GM12873 (cell line): ENCODE measurements around the gene HMCN2.
A peak's percentile ranks its signal among the peaks of the same experiment; 100 is the strongest.

Source experiments
- TF ChIP-seq, protein P1 (sequence below): IDR thresholded peaks from 2 replicates; pipeline ENCODE4 v1.5.1; 2012; ENCODE audit warnings: low read depth, mild to moderate bottlenecking, moderate library complexity, low read length, control low read depth; ENCODE audit not compliant: insufficient read depth; ENCODE audit errors: missing control alignments

HMCN2 gene

DNA sequence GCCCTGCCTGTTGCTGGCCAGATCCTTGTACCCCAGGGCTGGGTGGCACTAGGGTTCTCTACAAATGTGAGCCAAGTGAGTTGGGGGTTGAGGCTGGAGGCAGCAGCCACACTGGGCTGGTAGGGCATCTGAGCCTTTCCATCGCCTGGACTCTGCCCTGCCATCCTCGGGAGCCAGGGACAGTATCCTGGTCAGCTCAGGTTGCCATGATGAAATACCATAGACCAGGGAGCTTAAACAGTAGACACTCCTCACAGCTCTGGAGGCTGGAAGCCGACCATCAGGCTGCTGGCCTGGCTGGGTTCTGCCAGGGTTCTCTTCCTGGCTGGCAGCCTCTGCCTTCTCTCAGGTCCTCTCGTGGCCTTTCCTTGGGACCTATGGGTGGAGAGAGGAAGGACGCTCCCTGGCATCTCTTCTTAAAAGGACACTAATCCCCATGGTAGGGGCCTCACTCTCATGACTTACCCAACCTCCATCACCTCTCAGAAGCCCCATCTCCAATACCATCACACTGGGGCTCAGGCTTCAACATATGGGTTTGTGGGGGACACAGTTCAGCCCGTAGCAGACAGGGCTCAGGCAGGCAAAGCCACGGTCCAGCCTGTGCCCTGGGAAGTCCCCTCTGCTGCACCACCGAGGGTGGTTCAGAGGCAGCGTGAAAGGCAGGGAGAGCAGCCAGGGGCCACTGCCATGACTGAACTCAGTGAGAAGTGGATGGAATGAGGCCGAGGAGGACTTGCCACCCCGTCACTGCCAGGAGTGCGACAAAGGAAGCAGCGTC lies 50.1 kb downstream of the HMCN2 start:
- TF ChIP-seq, protein P1, sequence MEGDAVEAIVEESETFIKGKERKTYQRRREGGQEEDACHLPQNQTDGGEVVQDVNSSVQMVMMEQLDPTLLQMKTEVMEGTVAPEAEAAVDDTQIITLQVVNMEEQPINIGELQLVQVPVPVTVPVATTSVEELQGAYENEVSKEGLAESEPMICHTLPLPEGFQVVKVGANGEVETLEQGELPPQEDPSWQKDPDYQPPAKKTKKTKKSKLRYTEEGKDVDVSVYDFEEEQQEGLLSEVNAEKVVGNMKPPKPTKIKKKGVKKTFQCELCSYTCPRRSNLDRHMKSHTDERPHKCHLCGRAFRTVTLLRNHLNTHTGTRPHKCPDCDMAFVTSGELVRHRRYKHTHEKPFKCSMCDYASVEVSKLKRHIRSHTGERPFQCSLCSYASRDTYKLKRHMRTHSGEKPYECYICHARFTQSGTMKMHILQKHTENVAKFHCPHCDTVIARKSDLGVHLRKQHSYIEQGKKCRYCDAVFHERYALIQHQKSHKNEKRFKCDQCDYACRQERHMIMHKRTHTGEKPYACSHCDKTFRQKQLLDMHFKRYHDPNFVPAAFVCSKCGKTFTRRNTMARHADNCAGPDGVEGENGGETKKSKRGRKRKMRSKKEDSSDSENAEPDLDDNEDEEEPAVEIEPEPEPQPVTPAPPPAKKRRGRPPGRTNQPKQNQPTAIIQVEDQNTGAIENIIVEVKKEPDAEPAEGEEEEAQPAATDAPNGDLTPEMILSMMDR = no peak

DNA sequence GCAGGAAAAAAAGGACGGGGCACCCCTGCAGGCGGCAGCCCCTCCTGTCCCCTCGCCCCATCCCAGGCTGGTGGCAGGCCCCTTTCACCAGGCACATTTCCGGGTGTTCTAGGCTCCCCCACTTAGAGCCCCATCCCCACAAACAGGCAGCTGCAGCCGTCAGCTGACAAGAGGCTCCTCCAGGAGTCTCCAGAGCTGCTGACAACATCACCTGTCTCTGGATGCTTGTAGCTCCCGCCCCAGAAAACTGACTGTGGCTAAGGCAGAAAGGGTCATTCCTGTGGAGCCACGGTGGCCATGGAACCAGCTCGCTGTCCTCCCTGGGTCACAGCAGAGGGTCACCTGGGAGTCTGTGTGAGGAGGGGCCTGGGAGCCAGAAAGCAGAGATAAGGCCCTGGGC lies 50.9 kb downstream of the HMCN2 start:
- TF ChIP-seq, protein P1 = no peak

DNA sequence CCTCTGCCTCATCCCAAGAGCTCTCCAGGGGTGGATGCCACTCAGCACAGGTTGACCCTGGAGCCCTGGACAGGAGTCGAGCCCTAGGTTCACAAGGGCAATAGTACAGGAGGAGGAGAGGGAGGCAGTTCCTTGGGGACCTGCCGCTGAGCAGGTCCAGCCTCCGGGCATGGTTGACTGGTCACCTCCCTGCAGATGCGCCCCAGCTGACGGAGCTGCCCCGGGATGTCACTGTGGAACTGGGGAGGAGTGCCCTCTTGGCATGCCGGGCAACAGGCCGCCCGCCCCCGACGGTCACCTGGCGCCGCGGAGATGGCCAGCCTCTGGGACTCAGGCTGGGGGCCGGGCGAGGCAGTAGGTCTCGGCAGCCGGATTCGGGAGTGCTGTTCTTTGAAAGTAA lies 53.7 kb downstream of the HMCN2 start:
- TF ChIP-seq, protein P1 = no peak

DNA sequence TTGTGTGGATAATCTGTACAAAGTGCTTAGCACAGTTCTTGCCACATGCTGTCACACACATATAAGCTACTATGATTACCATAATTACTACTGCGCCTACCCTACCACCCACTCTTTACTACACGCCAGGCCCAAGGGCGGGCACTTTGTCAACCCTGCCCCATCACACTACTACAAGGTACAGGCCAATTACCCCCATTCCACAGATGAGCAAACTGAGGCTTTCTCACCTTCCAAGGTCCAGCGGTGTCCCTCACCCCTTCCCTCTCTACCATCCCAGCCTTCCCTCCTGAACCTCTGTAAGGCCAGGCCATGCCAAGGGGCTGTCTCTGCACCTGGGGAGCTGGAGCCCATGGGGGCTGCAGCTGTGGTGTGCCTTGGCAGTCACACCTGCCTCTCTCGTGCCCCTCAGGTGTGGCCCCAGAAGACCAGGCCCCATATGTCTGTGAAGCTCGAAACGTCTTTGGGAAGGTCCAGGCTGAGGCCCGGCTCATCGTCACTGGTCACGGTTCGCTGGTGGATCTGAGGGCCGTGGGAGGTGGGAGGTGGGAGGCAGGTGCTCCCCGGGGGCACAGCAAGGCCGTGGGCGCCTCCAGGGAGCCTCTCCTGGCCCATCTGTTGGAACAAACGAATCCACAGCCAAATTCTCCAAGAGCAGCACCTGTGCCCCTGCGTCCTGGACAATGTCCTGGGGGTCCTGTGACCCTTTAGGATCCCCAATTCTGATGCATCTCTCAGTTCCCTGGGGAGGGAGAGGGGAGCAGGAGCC lies 54.6 kb downstream of the HMCN2 start:
- TF ChIP-seq, protein P1 = no peak

DNA sequence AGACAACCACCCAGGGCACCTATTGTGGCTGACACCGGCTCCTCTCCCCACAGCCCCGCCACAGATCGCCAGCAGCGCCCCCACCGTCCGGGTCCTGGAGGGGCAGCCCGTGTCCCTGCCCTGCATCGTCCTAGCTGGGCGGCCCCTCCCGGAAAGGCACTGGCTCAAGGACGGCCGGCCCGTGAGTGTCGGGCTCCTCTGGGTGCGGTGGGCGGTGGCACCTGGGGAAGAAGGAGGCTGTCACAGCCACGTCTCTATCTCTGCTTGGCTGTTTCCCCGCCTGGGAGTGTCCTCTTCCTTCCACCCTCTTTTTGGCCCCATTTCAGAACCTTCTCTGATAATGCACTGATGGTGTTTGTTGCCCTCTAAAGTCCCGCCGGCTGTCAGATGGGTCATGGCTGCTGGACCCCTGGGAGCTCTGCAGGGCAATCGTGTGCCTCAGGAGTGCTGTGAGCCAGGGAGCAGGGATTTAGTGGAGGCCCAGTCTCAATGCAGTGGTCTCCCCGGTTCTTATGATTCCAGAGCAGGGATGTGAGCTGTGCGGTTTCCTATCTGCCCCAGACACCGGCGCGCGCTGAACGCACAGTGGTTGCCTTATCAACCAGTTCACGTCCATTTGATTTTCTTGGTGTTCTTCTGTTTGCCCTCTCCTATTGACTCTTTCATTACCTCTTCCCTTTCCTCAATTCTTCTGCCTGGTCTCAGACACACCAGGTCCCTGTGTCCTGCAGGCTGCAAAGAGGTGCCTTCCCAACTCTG lies 55.3 kb downstream of the HMCN2 start:
- TF ChIP-seq, protein P1 = peak; percentile 14

DNA sequence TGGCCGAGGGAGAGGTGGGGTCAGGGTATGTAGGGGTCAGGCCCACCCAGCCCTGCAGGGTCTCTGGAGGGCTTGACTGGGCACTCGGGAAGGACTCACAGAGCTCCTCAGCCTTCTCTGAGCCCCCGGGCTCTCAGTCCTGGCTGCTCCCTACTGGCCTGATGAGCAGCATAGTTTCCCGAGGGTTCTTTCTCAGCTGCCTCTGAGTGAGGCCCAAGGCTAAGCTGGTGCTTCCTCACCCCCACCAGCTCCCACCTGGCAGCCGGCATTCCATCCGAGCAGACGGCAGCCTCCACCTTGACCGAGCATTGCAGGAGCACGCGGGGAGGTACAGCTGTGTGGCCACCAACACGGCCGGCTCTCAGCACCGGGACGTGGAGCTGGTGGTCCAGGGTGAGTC lies 56.0 kb downstream of the HMCN2 start:
- TF ChIP-seq, protein P1 = no peak
